HG03175 (cell line): ENCODE data around the gene VEGFC.

ENCODE experiments used
- ATAC-seq: cut with Tn5 transposase; IDR thresholded peaks from one replicate; pipeline ENCODE4 v1.9.1; 2021; ENCODE audit warnings: mild to moderate bottlenecking, moderate library complexity; ENCODE audit not compliant: unreplicated experiment

The VEGFC gene

DNA sequence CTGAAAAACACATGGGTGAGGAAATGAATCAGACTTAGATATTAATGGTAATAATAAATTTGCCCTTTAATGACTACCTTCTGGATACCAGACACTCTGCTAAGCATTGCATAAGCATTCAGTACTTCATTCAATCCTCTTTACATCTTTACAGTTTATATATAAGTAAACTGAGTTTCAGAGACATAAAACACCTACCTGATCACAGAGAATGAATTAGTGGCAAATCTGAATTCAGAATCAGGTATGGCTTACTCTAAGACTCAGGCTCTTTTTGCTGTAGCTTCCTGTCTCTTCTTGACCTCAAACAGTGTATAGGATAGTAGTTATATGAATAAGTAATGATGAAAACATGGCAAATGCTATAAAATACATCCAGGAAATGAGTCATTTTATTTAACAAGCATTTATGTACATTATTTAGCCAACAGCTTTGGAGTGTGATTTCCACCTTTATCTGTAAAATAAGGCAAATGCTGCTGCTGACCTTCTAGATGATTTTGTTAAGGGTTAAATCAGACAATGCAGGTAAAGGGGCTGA, 83.9 kb downstream of the VEGFC start:
- no peak for ATAC-seq

DNA sequence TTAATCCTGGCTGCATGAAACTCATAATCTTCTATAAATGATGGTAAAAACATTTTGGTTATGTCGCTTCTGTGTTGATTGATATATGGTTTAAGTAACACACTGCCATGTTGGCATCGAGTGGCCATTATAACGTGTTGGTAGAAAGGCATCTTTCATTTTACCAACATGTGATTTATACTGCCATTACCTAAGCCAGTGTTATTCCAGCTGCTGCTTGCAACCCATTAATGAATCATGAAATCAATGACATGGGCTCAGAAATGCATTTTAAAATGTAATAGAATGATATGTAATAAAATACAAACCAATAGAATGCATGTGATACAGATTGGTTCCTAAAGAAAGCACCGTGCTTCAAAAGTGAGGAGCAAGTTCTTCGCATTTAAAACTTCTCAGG, 102.0 kb downstream of the VEGFC start:
- ATAC-seq, result no peak

DNA sequence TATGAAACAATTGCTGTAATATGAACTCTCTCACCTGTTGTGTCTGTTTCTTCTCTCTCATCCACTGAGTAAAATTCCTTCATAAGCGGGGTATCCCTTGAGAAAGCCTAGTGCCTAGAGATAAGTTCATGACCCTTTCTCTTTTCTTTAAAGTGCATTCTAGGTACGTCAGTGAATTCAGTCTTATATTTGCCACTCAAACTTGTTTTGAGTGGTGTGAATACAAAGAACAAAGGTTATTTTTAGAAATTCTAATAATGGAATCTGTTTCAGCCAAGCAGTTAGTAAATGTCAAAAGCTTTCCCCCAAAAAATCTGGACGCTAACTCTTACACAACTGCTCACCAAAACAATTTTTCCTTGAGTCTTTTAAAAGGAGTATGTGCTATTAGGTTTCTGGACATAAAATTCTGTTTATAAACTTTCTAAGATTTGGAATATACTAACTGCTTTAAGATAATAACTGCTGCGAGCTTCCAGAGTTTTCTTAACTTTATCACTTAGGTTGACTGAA, 112.0 kb downstream of the VEGFC start:
- ATAC-seq, result no peak

DNA sequence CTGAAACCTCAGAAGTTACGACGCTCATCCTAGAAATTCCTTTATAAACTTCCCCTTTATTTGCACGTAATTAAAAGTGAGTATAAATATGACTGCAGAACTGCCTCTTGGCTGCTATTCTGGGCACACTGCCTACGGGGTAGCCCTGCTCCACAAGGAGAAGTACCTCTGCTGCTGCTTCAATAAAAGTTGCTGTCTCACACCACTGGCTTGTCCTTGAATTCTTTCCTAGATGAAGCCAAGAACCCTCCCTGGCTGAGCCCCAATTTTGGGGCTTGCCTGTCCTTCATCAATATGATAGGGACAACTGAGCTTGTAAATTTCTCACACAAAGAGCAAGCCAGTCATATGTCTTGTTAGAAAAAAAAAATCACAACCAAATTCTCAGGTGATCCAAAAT, 115.8 kb downstream of the VEGFC start:
- ATAC-seq, result no peak

DNA sequence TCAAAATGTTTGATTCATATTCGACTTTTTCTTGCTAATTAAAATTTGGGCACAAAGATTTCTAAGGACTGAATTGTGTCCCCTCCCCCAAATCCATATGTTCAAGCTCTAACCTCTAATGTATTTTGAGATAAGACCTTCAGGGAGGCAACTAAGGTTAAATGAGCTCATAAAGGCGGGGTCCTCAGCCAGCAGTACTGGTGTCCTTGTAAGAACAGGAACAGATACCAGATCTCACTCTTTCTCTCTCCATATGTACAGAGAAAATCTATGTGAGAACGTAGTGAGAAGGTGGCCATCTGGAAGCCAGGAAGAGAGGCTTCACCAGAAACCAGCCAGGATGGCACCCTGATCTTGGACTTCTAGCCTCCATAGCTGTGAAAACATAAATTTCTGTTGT, 116.9 kb downstream of the VEGFC start:
- ATAC-seq, result no peak

DNA sequence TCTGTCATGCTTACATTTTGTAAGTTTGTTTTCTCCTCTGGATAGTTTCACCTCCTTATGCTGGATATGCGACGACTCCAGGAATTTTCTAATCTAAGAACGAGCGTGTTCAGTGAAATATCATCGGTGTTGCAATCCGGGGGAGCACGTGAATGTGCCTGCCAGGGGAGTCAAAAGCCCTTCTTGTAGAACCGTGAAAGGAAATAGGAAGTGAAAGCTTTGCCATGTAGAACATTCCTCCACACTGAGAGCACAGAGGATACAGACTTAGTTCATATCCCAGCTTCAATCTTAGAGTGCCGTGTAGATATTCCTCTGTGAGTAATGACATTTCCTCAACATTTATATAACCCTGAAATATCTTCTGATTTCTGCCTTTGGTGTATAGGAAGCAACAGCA, 121.2 kb downstream of the VEGFC start:
- no peak for ATAC-seq

DNA sequence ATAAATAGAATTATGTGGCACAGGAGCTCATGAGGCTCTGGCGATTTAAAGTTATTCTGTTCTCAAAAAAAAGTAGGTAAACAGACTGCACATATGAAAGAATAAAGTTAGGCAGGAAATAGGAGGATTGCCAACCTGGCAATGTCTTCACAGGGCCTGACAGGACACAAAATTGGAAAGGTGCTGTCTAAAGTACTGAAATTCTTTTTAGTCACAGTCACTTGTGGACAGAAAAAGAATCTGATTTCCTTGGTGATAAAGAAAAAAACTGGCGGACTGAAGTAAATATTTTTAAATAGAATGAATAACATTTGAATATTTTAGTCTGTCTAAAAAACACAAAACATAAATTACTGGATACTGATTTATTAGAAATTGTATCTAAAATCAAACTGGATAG, 124.4 kb downstream of the VEGFC start:
- ATAC-seq, result no peak

DNA sequence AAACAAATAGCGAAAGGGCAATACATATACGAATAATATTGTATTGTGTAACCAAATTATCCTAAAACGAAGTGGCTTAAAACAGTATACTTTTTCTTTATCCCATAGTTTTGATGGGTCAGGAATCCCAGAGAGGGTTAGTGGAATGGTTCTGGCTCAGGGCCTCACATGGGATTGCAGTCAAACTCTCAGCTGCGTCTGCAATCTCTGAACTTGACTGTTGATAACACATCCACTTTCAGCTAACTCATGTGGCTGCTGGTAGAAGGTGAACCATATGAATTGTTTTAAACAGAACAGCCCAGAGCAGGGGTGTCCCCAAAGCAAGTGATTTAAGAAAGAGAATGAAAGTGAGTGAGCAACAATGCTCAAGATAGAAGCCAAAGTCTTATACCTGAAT, 127.8 kb downstream of the VEGFC start:
- no peak for ATAC-seq

DNA sequence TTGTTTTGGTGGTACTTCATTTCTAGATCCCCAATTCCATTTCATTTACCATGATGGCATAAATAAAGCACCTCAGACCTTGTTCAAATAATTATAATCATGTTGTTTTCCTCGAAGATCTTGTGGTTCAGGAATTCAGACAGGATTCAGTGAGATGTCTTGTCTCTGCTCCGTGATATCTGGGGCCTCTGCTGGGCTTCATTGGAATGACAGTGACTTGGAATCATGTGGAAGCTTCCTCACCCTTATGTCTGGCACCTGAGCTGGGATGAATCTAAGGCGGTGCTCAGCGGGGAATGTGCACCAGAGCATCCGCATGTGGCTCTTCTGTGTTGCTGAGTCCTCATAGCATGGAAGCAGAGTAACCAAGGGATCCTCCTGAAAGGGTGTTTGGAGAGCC, 132.2 kb downstream of the VEGFC start:
- ATAC-seq, result no peak

DNA sequence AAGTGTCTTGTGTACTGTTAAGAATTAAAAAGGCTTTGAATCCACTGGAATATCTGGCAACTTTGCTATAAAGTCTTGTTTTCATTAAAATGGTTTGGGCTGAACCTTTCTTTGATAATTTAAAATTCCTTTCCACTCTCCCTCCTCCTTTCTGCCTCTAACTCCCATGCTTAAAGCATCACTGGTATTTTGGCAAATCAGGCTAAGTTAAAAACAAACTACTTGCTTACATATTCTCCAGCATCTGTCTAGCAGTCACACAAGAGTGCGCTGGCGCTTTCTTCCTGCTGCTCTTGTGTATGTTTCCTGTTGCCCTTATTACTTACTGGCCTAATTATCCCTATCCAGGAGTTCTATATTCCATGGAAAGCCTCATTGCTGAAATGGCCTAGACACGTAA, 136.6 kb downstream of the VEGFC start:
- ATAC-seq, result no peak

DNA sequence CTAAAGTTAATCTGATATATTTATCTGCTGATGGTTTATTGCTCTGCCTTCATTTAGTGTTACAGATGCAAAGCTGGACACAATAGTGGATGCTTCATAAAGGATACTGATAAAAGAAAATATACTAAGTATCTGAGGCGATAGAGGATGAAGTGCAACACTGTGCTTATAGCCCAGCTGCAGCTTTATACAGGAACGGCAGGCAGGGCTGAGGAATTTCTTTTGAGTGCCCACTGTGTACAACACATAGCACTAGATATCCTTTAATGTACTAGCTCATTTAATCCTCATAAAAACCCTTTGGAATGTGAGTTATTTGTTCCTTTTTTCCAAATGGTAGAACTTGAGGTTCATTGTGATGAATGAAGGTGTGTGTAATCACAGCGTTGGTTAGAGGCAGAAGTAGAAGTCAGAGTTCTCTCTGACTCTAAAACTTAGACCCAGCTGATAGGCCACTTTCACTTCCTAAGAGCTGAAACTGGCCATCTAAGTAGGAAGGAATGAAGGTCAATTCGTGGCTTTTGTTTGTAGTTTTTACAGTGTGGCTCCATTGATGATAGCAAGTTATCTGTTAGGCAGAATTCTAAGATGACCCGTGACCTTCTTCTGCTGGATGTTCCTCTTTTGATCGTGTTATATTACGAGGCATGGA, 138.0 kb downstream of the VEGFC start:
- no peak for ATAC-seq

DNA sequence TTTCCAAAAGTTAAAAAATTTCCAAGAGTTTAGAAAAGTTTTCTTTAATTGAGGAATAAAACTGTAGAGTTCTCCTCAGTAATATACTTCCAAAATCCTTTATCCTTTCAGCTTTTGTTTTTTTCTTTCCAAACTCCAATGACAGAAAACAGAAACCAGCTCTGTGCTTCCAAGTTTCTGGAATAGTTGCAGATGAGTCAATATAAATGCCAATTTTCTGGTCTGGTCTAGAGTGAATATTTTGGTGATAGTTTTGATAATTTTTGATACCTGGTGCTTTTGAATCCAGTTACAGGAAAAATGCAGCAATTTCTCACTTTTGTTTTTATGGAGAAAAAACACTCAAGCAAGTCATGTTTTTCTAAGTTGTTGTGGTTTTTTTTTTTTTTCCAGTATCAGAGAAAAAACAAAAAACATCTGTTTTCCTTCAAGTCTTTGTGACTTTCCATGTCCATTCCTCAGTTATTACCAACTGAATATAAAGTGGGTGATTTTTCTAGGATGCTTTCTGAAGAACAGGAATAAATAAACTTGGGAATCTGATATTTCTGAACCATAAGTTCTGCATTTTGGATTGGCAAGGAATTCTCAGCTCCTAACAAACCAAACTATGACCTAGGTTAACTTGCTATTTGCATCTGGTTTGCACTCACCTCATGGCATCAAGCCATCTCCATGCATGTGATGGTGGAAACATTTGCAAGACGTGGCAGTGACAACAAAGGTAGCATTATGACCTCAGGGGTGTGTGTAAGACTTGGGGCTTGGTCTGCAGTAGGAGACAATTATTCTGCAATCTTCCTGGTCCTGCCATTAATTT, 139.1 kb downstream of the VEGFC start:
- ATAC-seq, result no peak

DNA sequence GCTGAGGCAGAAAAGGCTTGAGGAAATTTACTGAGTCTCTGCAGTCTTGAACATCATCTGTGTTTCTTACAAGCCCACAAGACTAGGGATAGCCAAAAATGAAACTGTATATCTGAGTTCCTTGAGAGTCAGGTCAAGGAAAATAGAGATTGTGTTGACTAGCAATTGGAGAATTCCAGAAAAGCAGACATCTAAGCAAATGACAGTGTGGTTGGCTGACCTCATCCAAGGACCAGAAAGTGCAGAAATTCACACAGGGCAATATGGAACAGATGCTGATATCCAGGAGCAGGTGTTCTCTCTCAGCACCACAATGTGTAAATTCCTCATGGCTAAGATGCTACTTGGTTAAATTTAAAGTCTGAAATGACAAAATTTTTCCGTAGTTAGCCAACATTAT, 146.4 kb downstream of the VEGFC start:
- no peak for ATAC-seq

DNA sequence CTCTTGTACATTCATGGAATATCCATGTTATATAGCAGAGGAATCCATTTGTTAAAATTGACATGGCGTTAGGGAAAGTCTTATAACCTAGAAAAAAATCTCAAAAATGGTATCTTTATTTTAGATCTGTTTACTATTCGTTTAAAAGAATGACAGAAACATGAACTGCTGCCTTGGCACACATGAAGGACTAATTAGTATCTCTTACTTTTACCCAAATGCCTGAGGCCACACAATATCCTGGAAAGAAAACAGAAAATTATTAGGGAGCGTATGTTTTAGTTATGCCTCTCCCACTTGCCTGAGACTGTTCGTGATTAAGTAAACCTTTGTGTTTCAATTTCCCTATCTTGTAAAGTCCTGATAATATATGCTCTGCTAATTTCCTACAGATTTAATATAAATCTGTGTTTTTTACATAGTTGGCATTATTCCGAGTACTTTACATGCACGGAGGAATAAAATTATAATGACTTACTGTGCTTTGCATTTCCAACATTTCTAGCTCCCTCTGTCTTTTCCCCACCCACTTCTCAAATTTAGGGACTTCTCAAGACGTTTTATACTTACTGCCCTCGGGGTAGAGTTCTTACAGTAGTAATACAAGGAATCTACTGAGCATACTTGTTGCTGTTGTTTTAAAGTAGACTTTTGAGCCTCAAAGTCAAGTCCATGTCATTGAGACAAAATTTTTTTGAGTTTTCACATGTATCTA, 147.3 kb downstream of the VEGFC start:
- ATAC-seq, result no peak

DNA sequence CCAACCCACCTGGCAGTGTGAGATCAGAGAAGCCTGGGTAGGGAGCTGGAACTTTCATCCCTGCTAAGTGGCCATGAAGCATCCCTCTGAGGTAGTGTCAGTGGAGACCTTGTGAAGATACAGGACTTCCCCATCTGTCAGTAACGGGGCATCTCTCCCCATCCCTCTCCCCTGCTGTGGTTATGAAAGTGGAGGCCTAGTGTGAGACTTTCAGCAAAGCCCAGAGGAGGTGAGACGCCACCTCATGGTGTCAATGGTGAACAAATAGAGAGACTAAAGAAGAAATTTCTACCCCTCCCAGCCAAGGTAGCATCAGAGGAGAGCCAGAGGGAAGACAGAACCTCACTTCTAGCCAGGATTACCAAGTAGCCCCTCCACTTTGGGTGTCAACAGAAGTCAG, 150.2 kb downstream of the VEGFC start:
- peak; percentile 61 for ATAC-seq

DNA sequence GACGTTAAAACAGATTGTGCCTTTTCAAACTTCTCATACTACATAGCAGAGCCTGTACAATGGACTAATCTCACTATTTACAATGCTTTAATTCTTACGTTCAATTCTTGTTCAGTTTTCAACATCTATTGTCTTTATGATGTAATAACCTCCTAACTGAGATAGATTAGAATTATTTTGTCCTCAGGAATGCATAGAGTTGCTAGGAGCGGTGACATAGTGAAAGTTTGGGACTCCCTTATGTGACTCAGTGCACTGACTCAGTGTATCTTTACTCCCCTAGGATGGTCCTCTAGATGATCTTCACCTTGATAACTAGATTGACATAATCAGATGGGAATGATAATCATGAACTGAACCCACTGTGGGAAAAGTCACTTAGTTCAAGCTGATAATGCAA, 151.5 kb downstream of the VEGFC start:
- ATAC-seq, result no peak

DNA sequence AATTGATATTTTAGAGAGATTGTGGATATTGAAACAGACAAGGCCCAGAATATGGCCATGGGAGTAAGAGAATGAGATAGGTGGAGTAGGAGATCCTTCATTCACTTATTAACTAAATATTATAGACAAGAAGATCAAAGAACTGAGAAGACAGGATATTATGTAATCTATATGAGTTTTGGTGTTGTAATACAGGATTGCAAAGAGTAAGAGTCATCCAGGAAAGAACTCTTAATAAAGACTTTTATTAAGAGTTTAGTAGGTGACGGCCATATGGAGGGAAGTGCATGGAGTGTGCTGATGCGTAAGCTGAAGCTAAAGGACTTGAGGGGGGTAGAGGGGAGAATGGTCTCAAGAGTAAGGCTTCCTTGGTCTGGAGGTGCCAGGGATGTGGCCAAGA, 153.7 kb downstream of the VEGFC start:
- ATAC-seq, result no peak

DNA sequence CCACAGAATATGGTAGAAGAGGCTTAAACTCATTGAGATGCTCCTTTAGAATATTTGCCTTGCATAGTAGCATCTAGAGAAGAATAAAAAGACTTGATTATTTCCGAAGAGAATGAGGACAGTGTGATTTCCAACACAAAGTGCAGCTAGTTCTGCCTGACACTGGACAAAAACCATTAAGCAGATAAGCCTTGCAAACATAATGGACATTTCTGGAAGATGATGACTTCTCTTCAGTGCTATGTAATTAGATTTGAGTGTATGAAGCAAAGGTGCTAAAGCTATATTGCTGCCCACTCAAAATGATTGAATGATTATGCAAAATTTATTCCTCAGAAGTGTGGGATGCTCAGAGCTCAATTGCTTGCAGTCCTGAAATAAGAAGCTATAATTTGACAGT, 156.4 kb downstream of the VEGFC start:
- no peak for ATAC-seq

DNA sequence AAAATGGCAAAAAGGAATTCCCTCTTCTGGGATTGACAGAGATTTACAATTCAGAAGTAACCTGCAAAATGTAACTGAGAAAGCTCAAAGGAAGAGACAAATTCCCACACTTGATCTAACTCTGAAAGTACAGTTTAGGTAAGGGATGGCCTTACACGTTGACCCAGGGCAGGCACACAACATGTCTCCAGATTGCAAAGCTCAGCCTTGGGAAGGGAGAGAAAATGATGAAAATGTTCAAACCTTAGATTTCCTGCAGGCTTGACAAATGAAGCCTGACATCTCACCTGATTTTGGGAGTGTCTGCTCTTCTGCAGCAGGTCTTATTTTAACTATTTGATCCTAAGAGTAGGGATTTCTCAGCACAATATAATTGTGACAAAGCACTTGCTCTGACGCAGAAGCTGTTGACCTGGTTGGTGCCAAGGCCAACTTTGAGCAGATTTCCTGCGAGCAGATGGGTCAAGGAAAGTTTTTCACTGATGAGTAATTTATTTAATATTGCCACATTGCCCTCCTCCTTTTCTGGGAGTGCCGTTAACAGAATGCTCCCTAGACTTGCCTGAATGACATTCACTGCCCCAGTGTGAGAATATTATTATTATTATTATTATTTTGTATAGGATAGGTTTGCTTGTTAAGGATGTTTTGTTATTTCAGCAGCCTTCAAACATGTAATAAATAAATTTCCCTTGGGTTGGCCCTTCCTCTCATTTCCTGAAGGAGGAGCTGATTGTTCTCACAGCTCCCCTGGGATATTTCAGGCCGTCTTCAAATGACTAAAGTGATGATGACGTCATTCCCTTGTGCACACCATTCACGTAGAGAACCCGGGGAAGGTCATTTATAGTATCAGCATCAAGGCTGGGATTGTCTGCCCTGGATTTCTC, 157.1 kb downstream of the VEGFC start:
- no peak for ATAC-seq
